ENCODE results near the gene TOR2A.

DNA sequence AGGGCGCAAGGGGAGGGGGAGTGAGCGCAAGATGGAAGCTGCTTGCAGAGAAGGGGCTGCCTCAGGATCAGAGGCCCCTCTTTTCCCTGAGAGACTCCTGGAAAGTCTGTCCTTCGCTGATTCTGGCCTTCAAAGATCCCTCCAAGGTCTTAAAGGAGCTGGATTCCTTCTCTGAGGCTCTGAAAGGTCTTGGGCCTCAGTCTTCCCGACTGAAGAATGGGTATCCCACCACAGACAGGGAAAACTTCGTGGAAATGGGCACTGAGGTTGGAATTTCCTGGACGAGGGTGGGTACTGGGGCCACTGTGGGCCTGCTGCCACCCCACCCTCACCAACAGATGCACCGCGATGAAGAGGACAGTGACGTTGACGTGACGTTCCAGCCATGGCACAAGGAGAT lies 22.7 kb downstream of the TOR2A start:
- TF ChIP-seq POLR2A (IDR thresholded peaks at IDR 0.05; ENCODE audit: low read depth, low read length): no peak
- no peak for TF ChIP-seq POLR2AphosphoS5 (IDR thresholded peaks at IDR 0.05; ENCODE audit: low read depth, low read length)
- no peak for TF ChIP-seq TAF1 (IDR thresholded peaks at IDR 0.05; ENCODE audit: borderline replicate concordance, low read depth, low read length)

Data from GM12892 (cell line).